Upper lobe of right lung (tissue), 1 donor: Measurements from ENCODE around the gene SLC45A1. TPM values are rescaled to one million over a fixed set of nuclear protein-coding genes. Genes with fewer than 3 reads are reported as not detected.
A peak's percentile ranks its signal among the peaks of the same experiment; 100 is the strongest.

Experiments used
- ATAC-seq: fragments of 200-7000 bp; cut with Tn5 transposase; one replicate; pipeline ENCODE4 v1.9.1; 2020; ENCODE audit warnings: mild to moderate bottlenecking, moderate library complexity
- DNase-seq: peaks from one replicate; pipeline ENCODE4 v3.0.0-alpha.2; 2020
- H3K27ac ChIP-seq: fragments of 200-600 bp; one replicate; pipeline ENCODE4 v1.8.0; 2022
- H3K27me3 ChIP-seq: fragments of 200-600 bp; one replicate; pipeline ENCODE4 v1.8.0; 2022; ENCODE audit warnings: mild to moderate bottlenecking
- H3K36me3 ChIP-seq: fragments of 200-600 bp; one replicate; pipeline ENCODE4 v1.8.0; 2022
- H3K4me1 ChIP-seq: fragments of 200-600 bp; one replicate; pipeline ENCODE4 v1.8.0; 2022
- H3K4me3 ChIP-seq: fragments of 200-600 bp; one replicate; pipeline ENCODE4 v1.8.0; 2022; ENCODE audit warnings: mild to moderate bottlenecking
- H3K9me3 ChIP-seq: fragments of 200-600 bp; one replicate; pipeline ENCODE4 v1.8.0; 2022
- CTCF ChIP-seq: fragments of 200-600 bp; IDR thresholded peaks from one replicate; pipeline ENCODE4 v1.8.0; 2022; ENCODE audit warnings: antibody characterized with exemption
- intact Hi-C: fragments of 100-400 bp; cut with DNase I; formaldehyde crosslinking; loops from one replicate; pipeline ENCODE4 v1.11.0; 2022
- total RNA-seq: library from RNA; stranded (reverse); fragmentation: NEBNext Ultra II Directional; extraction: Animal tissue kit (Norgen Biotek cat#: 25700); gene quantifications from one replicate; pipeline ENCODE4 v1.2.1, GENCODE V29; 2021
- donor health status: DM: no; HTN: yes; CAD: no; lungs with severe emphysema.

Gene SLC45A1
- total RNA-seq, 1 donor from 2014 or later: 1.9 TPM

DNA sequence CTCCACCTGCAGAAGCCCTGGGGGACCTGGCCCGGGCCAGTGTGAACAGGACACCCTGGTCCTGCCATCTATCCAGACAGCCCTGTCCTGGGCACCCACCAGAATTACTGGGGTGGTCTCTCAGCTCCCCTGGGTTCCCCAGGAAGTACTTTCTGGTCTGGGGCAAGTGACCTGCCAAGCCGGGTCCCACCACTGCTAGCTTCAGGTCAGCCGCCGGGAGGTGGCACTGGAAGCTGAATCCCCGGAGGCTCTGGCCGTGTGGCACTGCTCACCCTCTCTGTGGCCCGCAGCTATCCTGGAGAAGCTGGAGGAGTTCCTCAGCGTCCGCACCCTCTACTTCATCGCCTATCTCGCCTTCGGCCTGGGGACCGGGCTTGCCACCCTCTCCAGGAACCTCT is 21.3 kb downstream of the SLC45A1 start:
- intact Hi-C loops: no loop called here
- no peak for TF ChIP-seq CTCF
- no peak for DNase-seq
- Histone ChIP-seq H3K9me3 (no peaks in the 10 kb centered on the region), H3K36me3 (no peaks in the 10 kb centered on the region), H3K4me3 (no peak overlapping the region), H3K27ac (no peak overlapping the region), H3K4me1 (peaks cover 6% of the 10 kb centered on the region), H3K27me3 (no peaks in the 10 kb centered on the region)
- ATAC-seq: no peak

GRCh38 chr1:8340448-8340847 is 22.5 kb downstream of the SLC45A1 start:
- ATAC-seq (no peak), DNase-seq (no peak)
- H3K36me3 ChIP-seq: no peaks in the 10 kb centered on the region
- TF ChIP-seq CTCF: no peak
- no peak overlapping the region for H3K4me3 ChIP-seq
- H3K27me3 ChIP-seq: no peaks in the 10 kb centered on the region
- intact Hi-C loops: no loop called here
- H3K9me3 ChIP-seq: no peaks in the 10 kb centered on the region
- peaks cover 6% of the 10 kb centered on the region for H3K4me1 ChIP-seq
- H3K27ac ChIP-seq: no peak overlapping the region

DNA sequence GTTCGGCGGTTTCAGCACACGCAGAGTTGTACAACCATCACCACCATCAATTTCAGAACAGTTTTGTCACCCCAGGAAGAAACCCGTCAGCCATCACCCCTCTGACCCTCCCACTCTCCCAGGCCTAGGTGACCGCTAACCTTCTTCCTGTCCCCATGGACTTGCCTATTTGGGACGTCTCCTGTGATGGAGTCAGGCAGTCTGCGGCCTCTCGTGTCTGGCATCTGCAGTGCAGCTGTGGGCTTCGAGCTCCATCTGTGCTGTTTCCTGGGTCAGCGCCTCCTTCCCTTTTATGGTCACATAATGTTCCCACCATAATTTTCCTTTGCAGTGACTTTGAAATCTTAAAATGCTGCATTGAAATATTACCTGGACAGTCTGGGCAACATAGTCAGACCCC is 24.4 kb downstream of the SLC45A1 start:
- Histone ChIP-seq H3K36me3 (no peaks in the 10 kb centered on the region), H3K9me3 (no peaks in the 10 kb centered on the region), H3K4me3 (no peak overlapping the region), H3K27me3 (no peaks in the 10 kb centered on the region), H3K27ac (no peak overlapping the region), H3K4me1 (peaks cover 6% of the 10 kb centered on the region)
- DNase-seq (no peak), ATAC-seq (no peak)
- TF ChIP-seq CTCF: peak; percentile 17
- intact Hi-C loops: no loop called here

DNA sequence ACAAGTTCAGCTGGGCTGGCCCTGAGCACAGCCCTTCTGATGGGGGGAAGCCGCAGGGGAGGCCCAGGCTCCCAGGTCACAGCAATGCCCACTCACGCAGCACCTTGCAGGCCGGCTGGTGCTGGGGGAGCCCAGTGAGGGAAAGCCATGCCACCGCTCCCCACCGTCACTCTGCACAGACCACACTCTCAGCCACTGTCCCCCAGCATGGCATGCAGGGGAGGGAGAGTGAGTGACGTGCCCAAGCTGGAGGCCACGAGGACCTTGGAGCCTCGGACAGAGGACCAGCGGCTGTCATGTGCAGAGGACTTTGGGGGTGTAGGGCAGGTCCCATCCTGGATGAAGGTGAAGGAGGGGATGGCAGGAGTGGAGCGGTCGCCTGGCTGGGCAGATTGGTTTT is 25.1 kb downstream of the SLC45A1 start:
- Histone ChIP-seq H3K27ac (peak overlapping the region; percentile 33), H3K27me3 (no peaks in the 10 kb centered on the region), H3K36me3 (no peaks in the 10 kb centered on the region), H3K4me1 (peaks cover 6% of the 10 kb centered on the region), H3K4me3 (no peak overlapping the region), H3K9me3 (no peaks in the 10 kb centered on the region)
- intact Hi-C loops: no loop called here
- ATAC-seq: peak; percentile 6
- no peak for DNase-seq
- no peak for TF ChIP-seq CTCF

DNA sequence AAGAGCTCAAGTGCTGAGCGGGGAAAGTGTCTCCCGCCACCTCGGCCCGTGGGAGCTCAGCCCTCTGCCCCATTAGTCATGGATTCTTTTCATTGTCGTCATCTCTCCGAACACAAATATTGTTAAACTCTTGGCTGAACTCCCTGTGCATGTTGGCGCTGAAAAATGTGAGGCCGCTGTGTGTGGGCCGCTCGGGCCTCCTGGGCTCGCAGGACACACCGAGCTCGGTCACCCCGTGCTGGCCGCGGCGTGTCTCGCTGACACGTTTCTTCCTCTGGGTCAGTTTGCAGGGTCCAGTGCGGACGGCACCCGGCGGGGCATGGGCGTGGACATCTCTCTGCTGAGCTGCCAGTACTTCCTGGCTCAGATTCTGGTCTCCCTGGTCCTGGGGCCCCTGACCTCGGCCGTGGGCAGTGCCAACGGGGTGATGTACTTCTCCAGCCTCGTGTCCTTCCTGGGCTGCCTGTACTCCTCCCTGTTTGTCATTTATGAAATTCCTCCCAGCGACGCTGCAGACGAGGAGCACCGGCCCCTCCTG is 25.6 kb downstream of the SLC45A1 start:
- Histone ChIP-seq H3K27ac (peak overlapping the region; percentile 33), H3K27me3 (no peaks in the 10 kb centered on the region), H3K4me3 (no peak overlapping the region), H3K4me1 (peaks cover 6% of the 10 kb centered on the region), H3K9me3 (no peaks in the 10 kb centered on the region), H3K36me3 (no peaks in the 10 kb centered on the region)
- no peak for TF ChIP-seq CTCF
- ATAC-seq (peak; percentile 72), DNase-seq (peak; percentile 76)
- intact Hi-C loops: no loop called here
